ENCODE results near the gene STUM. TPM values are rescaled to one million over a fixed set of nuclear protein-coding genes. Genes with fewer than 3 reads are reported as not detected.

Gene STUM
- total RNA-seq, 1 donor from 2014 or later, result not detected

GRCh38 chr1:226625326-226625725 is 76.8 kb downstream of the STUM start:
- no peak overlapping the region for H3K27ac Mint-ChIP-seq
- H3K9me3 Mint-ChIP-seq, result no peaks in the 10 kb centered on the region
- intact Hi-C loops (cut with micrococcal nuclease), result loop anchor here (5.0 to 10.0 kb wide), 2 partner anchors 569 to 917 kb away; no protein-coding TSS in a partner anchor
- peaks cover 24% of the 10 kb centered on the region for H3K4me1 Mint-ChIP-seq (ENCODE audit: low read depth)
- peaks cover 8% of the 10 kb centered on the region for H3K36me3 Mint-ChIP-seq (ENCODE audit: low read depth)
- H3K4me3 Mint-ChIP-seq, result no peak overlapping the region
- DNase-seq (ENCODE audit: low spot score), result no peak
- H3K27me3 Mint-ChIP-seq (ENCODE audit: insufficient read depth), result peaks cover 13% of the 10 kb centered on the region

- peaks cover 13% of the 10 kb centered on the region for H3K27me3 Mint-ChIP-seq (ENCODE audit: insufficient read depth)
- intact Hi-C loops (cut with micrococcal nuclease), result loop anchor here (1.0 to 10.0 kb wide), 12 partner anchors 8 to 916 kb away; partner anchors contain the start of genes COQ8A and ITPKB
- DNase-seq (ENCODE audit: low spot score), result no peak
- peaks cover 24% of the 10 kb centered on the region for H3K4me1 Mint-ChIP-seq (ENCODE audit: low read depth)
- peaks cover 10% of the 10 kb centered on the region for H3K36me3 Mint-ChIP-seq (ENCODE audit: low read depth)
- H3K9me3 Mint-ChIP-seq, result no peaks in the 10 kb centered on the region
- H3K4me3 Mint-ChIP-seq, result peak overlapping the region; percentile 54
- H3K27ac Mint-ChIP-seq, result no peak overlapping the region
These were observed 77.4 kb downstream of the STUM start for GRCh38 chr1:226625832-226626576.

DNA sequence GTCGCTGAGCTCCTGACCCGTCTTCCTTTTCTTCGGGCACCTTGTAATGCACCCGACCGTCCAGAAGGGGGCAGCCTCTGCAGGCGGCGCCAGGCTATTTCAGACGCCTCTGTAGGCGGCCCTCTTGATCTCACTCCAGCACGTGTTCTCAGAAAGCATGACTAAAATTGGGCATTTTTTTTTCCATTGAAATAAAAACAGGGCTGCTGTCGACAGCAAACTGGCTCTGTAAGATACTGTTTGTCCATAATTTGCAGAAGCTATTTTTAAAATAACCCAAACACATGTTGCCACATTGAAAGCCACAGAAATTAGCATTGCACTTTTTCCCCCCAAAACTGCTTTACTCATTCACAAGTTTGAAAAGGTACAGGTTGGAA is 78.0 kb downstream of the STUM start:
- DNase-seq (ENCODE audit: low spot score), result peak; percentile 72
- intact Hi-C loops (cut with micrococcal nuclease), result loop anchor here (1.0 to 10.0 kb wide), 12 partner anchors 8 to 916 kb away; partner anchors contain the start of genes COQ8A and ITPKB
- Mint-ChIP-seq H3K36me3 (ENCODE audit: low read depth) (peaks cover 15% of the 10 kb centered on the region), H3K27me3 (ENCODE audit: insufficient read depth) (peaks cover 13% of the 10 kb centered on the region), H3K27ac (peak overlapping the region; percentile 84), H3K9me3 (no peaks in the 10 kb centered on the region), H3K4me3 (peak overlapping the region; percentile 54), H3K4me1 (ENCODE audit: low read depth) (peaks cover 24% of the 10 kb centered on the region)

DNA sequence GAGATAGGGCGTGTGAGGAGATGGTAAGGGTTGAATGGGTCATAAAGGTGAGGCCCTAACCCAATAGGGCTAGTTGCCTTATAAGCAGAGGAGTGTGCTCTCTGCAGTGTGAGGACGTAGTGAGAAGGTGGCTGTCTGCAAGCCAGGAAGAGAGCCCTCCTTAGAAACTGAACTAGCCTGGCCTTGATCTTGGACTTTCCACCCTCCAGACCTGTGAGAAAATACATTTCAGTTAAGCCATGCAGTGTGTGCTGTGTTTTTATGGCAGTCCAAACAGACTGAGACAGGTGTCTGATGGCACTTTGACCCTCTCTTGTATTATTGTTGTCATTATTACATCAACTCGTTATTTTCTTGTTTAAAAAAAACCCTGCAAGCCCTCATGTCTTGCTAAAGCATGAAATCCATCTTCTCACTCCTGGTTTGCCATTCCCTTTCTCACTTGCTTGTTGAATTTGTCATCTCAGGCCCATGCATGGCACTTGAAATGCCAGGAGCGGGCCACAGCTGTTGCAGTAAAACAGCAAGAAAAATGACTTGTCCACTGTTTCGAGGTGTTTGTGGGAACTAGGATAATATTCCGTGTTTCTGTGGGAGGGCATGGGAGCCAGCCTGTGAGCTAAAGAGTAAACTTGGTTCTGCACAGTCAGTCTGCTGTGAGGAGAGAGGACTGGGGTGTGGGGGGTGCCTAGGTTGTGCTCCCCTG is 78.6 kb downstream of the STUM start:
- Mint-ChIP-seq H3K36me3 (ENCODE audit: low read depth) (peaks cover 20% of the 10 kb centered on the region), H3K9me3 (no peaks in the 10 kb centered on the region), H3K4me1 (ENCODE audit: low read depth) (peaks cover 27% of the 10 kb centered on the region), H3K4me3 (peak overlapping the region; percentile 54), H3K27ac (peak overlapping the region; percentile 84), H3K27me3 (ENCODE audit: insufficient read depth) (peaks cover 13% of the 10 kb centered on the region)
- intact Hi-C loops (cut with micrococcal nuclease), result loop anchor here (2.0 to 10.0 kb wide), 3 partner anchors 64 to 915 kb away; no protein-coding TSS in a partner anchor
- no peak for DNase-seq (ENCODE audit: low spot score)

DNA sequence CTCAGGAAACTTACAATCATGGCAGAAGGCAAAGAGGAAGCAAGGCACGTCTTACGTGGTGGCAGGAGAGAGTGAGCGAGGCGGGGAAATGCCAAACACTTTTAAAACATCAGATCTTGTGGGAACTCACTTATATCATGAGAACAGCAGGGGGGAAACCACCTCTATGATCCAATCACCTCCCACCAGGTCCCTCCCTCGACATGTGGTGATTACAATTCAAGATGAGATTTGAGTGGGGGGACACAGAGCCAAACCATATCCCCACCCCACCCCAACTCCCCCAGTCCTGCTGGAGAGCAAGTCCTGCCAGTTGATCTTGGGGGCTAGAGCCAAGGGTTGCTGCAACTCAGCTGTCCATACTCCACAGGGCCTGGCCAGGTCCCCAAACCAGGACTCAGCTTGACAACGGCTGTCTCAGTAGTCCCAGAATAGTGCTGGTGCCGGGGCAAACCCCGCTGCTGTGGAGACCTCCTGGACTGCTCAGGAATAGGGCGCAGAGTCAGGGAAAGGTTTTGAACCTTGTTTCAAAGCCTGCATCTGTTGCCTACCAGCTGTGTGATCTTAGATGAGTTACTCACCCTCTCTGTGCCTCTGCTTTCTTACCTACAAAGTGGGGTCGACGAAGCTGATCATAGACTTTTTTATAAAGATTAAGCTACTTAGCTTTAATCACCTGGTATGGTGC is 79.5 kb downstream of the STUM start:
- Mint-ChIP-seq H3K27me3 (ENCODE audit: insufficient read depth) (peaks cover 10% of the 10 kb centered on the region), H3K27ac (peak overlapping the region; percentile 72), H3K4me3 (no peak overlapping the region), H3K9me3 (no peaks in the 10 kb centered on the region), H3K4me1 (ENCODE audit: low read depth) (peaks cover 35% of the 10 kb centered on the region), H3K36me3 (ENCODE audit: low read depth) (peaks cover 25% of the 10 kb centered on the region)
- intact Hi-C loops (cut with micrococcal nuclease), result loop anchor here (2.0 to 10.0 kb wide), 3 partner anchors 63 to 914 kb away; no protein-coding TSS in a partner anchor
- DNase-seq (ENCODE audit: low spot score), result no peak

DNA sequence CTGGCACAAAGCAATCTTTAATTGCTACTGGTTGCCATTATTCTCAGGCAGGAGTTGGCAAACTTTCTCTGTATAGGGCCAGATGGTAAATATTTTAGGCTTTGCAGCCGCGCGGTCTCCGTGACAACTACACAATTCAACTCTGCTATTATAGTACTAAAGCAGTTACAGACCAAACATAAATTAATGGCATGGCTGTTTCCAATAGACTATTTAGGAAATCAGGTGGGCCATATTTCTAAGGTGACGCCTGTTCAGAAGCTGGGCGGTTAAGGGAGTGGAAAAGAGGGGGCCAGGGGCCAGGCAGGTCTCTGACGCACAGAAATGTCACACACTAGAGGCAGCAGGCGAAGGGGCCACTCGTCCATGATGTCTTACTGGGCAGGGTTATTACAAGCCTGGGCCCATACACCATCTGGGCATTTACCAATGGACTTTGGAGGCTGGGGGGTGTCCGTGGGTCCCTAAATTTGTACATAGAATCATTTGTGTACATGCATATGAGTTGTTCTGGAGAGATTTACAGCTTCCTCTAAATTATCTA is 80.1 kb downstream of the STUM start:
- Mint-ChIP-seq H3K4me3 (no peak overlapping the region), H3K4me1 (ENCODE audit: low read depth) (peaks cover 41% of the 10 kb centered on the region), H3K27me3 (ENCODE audit: insufficient read depth) (peaks cover 10% of the 10 kb centered on the region), H3K9me3 (no peaks in the 10 kb centered on the region), H3K27ac (no peak overlapping the region), H3K36me3 (ENCODE audit: low read depth) (peaks cover 28% of the 10 kb centered on the region)
- no peak for DNase-seq (ENCODE audit: low spot score)
- intact Hi-C loops (cut with micrococcal nuclease), result loop anchor here (5.0 to 10.0 kb wide), 2 partner anchors 566 to 914 kb away; no protein-coding TSS in a partner anchor

GRCh38 chr1:226629210-226629895 is 80.8 kb downstream of the STUM start:
- Mint-ChIP-seq H3K4me3 (no peak overlapping the region), H3K4me1 (ENCODE audit: low read depth) (peaks cover 46% of the 10 kb centered on the region), H3K27ac (no peak overlapping the region), H3K9me3 (no peaks in the 10 kb centered on the region), H3K36me3 (ENCODE audit: low read depth) (peaks cover 30% of the 10 kb centered on the region), H3K27me3 (ENCODE audit: insufficient read depth) (peaks cover 10% of the 10 kb centered on the region)
- DNase-seq (ENCODE audit: low spot score), result no peak
- intact Hi-C loops (cut with micrococcal nuclease), result loop anchor here (5.0 to 10.0 kb wide), 2 partner anchors 565 to 913 kb away; no protein-coding TSS in a partner anchor

GRCh38 chr1:226629896-226630550 is 81.5 kb downstream of the STUM start:
- Mint-ChIP-seq H3K9me3 (no peaks in the 10 kb centered on the region), H3K4me1 (ENCODE audit: low read depth) (peaks cover 52% of the 10 kb centered on the region), H3K36me3 (ENCODE audit: low read depth) (peaks cover 31% of the 10 kb centered on the region), H3K27me3 (ENCODE audit: insufficient read depth) (peaks cover 10% of the 10 kb centered on the region), H3K4me3 (no peak overlapping the region), H3K27ac (no peak overlapping the region)
- intact Hi-C loops (cut with micrococcal nuclease), result loop anchor here (5.0 to 10.0 kb wide), 2 partner anchors 565 to 912 kb away; no protein-coding TSS in a partner anchor
- DNase-seq (ENCODE audit: low spot score), result no peak

GRCh38 chr1:226630592-226630991 is 82.0 kb downstream of the STUM start:
- H3K4me3 Mint-ChIP-seq, result no peak overlapping the region
- intact Hi-C loops (cut with micrococcal nuclease), result no loop called here
- no peaks in the 10 kb centered on the region for H3K9me3 Mint-ChIP-seq
- H3K27me3 Mint-ChIP-seq (ENCODE audit: insufficient read depth), result peaks cover 10% of the 10 kb centered on the region
- peaks cover 58% of the 10 kb centered on the region for H3K4me1 Mint-ChIP-seq (ENCODE audit: low read depth)
- no peak overlapping the region for H3K27ac Mint-ChIP-seq
- no peak for DNase-seq (ENCODE audit: low spot score)
- H3K36me3 Mint-ChIP-seq (ENCODE audit: low read depth), result peaks cover 35% of the 10 kb centered on the region

GRCh38 chr1:226631229-226632000 is 82.9 kb downstream of the STUM start:
- H3K27ac Mint-ChIP-seq, result no peak overlapping the region
- H3K9me3 Mint-ChIP-seq, result no peaks in the 10 kb centered on the region
- no peak for DNase-seq (ENCODE audit: low spot score)
- peaks cover 54% of the 10 kb centered on the region for H3K4me1 Mint-ChIP-seq (ENCODE audit: low read depth)
- intact Hi-C loops (cut with micrococcal nuclease), result no loop called here
- peaks cover 35% of the 10 kb centered on the region for H3K36me3 Mint-ChIP-seq (ENCODE audit: low read depth)
- H3K4me3 Mint-ChIP-seq, result no peak overlapping the region
- peaks cover 5% of the 10 kb centered on the region for H3K27me3 Mint-ChIP-seq (ENCODE audit: insufficient read depth)

Measured in activated T-helper 1 cell treated with anti-CD3 and anti-CD28 coated beads, Interleukin-12 subunit alpha, Interleukin-12 subunit beta, Interleukin-2, Interleukin-4 antibody, amounts not matched to agents 30 ng/mL and 10 ng/mL and 1 ng/mL, durations not matched to agents 14 hours and 24 hours and 36 hours (primary cell).